ENCODE data around the gene TSPAN18.

The TSPAN18 gene

DNA sequence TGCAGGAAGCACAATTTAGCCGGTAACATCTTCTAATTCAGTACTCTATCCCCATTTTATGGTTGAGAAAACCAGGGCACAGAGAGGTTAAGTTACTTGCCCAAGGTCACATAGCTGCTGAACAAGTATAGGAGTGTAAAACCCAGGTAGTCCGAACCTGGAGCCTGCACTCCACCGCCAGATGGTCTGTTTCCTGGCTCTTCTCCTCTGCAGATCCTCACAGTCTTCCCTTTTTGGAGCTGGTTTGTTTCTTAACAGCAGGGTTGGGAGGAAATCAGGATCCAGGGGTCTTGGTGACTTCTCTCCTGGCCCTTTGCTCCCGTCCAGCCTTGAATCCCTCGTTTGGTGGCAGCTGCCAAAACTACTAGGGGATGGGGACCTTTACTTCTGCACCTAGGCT lies 12.0 kb downstream of the TSPAN18 start:
- DNase-seq = no peak

DNA sequence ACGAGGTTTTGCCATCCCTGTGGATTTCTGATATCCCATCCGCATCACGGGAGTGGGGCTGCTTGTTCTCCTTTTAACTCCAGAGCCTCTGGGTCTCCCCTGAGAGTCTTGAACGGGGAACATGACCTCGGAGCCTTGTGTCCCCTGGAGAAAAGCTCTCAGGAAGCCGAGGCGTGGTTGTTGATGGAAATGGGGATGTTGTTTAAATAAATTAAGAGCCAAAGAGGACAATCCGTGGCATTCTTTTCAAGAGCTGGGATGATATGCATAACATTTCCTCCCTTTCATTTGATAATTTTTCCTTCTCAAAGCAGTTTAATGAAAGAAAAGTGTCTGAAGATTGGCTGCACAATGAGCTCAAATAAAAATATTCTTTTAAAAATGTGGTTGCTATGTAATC lies 14.2 kb downstream of the TSPAN18 start:
- DNase-seq = no peak

DNA sequence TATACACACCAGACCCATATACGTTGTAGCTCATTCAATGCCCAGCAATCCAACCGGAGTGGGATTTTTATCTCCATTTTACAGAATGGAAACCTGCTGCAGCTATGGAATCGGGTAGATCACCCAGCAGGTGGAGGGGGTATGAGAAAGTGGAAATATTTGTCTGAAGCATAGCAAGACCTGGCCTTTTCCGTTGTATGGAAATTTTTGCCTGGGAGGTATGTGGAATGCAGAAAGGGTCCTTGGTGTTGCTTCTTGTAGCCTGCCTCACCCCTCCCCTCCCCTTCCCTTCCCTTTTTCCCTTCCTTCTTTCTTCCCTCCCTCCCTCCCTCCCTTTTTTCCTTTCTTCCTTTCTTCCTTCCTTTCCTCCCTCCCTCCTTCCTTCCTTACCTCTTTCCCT lies 15.2 kb downstream of the TSPAN18 start:
- no peak for DNase-seq

DNA sequence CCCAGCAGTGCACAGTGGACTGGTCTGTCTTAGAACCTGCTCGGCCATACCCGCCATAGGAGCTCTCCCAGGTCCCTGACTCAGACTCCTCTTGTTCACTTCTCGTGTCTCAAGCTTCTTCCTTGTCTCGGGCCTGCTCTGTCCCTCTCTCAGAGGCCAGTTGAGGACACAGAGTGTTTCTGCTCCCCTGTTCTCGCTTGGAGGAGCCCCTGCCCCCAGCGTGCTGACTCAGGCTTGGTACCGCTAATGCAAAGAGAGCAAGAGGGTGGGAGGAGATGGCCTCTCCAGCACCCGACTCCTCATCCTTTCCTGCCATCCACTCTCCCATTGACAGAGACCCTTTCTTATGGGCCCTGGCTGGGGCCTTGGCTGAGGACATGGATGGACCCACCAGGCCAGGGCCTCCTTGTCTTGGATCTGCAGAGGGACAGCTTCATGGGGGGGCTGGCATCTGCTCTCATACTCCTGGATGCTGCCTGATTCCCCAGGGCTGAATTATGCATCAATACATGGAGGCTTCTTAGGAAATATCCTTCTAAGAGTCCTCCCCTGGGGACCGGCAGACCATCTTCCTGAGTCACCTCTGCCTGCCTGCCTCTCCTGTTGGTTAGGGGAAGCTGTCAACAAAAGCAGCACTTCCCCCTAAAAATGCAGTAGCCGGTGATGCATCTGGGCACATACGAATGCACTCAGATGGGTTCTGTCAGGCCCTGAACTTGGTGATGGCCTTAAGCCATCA lies 15.9 kb downstream of the TSPAN18 start:
- no peak for DNase-seq

DNA sequence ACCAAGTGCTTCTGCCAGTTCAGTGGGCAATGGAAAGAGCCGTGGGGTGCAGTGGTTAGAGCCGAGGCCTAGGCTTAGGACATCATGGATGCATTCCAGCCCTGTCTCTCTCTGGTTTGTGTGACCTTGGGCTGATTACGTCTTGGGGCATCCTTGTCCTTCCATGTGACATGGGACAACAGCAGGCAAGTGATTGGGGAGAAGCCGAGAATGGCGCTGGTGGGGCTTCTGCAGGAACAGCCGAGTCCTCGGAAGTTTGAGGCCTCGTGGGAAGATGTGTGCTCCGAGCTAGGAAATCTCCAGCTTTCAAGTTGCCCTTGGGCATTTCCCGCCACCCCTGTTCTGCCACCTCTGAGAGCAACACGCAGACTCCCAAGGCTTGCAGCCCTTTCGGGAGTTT lies 16.6 kb downstream of the TSPAN18 start:
- no peak for DNase-seq

DNA sequence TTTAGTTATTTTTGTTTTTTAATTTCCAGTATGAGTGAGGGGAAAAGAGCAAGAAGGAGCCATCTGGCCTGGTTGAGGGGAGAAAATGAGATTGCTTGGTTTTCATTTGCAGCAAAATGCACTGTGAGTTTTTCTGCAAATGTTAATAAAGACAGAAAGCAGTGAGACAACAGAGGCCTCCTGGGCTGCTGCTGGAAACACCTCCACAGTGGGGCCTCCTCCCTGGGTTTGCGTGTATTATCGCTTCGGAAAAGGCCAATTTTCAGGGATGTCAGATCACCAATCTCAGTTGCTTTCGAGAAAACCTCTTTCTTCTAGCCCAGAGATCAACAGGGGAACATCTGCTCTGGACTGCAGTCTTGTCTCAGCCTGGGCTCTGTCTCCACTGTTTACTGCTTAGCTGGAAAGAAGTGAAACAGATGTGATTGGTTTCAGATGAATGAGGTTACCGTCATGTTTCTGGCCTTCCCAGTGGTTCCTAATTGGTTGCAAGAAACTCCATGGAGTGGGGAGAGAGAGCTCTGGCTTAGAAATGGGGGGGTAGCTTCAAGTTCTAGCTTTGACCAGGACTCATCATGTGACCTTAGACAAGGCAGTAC lies 17.3 kb downstream of the TSPAN18 start:
- DNase-seq = no peak

DNA sequence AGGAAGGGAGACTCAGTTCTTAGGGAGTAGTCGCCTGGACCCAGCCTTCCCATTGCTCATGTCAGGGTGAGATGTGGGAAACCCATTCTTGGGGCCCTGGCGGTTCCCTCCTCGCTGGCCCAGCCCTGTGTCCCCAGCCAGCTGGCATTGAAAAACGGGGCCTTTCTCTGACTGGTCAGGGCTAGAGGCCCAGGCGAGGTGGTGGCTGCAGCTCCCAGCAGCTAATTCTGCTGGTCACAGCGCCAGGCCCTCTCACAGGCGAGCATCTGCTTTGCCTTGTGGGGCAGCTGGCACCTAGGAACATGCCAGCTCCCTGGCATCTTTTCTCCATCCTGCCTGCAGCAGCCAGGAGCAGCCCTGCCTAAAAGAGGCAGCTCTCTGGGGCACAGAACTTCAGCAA lies 20.1 kb downstream of the TSPAN18 start:
- DNase-seq = no peak

DNA sequence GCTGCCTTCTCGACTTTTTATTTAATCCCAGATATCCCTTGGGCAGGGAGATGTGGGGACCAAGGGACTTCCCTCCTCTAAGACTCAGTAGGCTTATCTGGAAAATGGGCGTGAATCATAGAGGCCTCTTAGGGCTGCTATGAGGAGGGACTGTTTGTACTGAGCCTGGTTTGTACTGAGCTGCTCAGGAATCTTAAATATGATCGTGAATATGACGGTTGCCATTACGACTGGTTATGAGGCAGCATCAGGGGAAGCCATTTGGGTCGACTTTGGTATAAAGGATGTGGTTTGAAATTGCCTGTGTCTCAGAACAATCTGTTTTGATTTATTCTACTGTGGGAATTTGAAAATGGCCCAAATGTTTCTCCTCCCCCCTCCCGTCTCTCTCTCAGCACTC lies 20.6 kb downstream of the TSPAN18 start:
- DNase-seq = no peak

DNA sequence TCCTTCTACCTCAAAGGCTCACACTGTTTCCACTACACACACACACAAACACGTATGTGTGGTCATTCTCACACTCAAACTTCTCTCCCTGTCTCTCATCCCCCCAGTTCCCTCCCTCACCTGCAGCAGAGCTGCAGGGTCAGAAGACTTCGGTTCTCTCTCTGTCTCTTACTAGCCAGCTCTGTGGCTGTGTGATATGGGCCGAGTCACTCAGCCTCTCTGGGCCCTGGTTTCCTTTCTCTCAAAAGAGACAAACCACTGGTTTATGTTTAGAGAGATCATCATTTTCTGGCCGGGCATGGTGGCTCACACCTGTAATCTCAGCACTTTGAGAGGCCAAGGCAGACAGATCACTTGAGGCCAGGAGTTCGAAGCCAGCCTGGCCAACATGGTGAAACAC lies 21.1 kb downstream of the TSPAN18 start:
- DNase-seq = no peak

DNA sequence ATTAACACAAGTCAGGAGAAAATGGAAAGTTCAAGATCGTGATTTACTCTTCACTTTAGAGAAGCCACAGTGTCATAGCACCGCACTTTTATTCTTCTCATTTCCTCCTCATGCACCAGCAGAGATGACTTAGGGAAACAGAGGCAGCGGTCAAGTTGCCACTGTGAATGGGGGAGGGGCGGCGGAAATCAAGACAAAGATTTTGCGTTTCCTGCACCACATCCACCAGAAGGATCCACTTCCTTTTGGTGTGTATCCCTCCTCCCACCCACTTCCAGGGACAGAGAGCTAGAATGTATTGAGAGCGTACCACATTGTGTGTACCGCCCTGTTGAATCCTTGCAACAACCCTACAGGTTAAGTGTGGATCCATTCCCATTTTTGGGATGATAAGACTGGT lies 21.8 kb downstream of the TSPAN18 start:
- DNase-seq = no peak

DNA sequence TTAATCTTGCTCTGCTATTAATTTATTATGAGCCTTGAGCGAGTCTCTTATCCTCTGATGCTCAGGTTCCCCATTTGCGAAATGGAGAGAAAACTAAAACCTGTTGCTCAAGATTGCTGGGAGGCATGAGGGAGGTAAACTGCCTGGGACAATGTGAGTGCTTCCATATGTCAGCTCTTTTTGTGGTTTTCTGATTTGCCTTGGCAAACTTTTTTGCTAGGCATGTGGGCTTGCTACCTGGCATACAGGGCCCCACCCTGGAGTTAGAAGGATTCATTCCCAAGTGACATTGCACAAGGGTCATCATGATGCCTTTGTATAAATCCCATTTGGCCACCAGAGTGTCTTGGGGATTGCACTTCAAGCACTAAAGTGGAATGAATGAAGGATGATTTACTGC lies 22.4 kb downstream of the TSPAN18 start:
- DNase-seq = no peak

DNA sequence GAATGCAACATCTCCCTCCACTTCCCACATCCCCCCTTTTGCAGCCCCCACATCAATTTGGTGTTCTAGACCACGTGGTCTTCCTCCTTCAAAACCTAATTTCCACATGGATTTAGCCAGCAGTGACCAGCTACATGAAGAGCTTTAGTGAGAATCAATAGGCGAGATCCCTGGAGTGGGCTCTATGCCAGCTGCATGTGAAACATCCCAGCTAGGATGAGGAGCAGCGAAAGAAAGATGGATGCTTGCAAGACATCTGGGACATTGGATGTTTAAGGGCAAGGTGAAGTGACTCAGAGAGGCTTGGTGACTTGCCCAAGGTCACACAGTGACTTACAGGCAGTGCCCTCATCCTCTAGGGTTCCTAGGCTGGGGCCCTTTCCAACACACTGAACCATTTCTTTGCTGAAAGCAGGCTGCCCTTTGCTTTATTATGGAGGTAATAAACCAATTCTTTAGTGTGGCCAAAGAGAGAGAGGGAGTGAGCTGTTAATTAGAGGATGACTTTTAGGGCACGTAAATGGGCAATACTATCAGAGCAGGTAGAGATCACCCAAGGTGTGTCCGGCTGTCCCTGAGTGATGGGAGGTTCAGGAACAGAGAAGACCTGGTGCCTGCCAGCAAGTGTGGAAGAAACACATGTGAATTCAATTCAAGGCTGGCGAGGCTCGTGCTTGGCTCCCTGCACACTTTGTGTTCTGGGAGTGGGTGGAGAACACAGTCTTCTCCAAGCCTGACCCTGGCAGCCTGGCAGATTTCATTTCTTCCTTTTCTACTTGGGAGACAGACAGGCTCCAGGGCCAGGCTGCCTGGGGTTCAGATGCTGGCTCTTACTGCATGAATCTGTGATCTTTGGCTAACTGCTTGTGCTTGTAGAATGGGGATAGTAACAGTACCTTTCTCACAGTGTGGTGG lies 24.0 kb downstream of the TSPAN18 start:
- DNase-seq = no peak

DNA sequence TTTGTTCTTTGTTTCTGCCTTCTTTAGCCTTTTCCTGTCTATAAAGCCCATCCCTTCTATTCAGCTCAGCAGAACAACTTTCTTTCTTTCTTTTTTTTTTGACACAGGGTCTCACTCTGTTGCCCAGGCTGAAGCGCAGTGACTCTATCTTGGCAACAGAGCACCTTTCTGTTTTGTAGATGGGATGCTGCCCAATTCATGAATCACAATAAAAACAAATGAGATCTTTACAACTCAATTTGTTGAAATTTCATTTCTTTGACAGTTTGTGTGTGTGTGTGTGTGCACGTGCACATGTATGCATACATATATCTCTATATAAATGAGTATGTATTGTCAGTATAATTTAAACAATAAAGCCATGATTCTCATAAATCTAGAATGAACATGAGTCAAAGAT lies 25.5 kb downstream of the TSPAN18 start:
- no peak for DNase-seq

DNA sequence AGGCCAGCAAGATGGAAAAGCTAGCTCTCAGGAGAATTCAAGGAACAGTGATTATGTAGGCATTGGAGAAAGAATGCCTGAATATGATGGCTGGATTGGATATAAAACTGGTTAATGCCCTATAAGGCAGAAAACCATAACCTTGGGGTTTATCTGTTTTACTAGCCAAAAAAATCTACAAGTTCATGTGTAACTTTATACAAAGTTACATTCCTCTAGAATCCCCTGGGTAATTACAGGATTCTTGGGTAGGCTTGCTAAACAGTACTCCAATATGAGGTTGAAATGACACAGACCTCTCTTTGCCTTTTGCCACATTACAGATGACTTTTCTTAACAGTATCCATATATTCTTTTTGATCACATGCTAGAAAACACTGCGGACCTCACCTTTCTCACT lies 26.0 kb downstream of the TSPAN18 start:
- no peak for DNase-seq

DNA sequence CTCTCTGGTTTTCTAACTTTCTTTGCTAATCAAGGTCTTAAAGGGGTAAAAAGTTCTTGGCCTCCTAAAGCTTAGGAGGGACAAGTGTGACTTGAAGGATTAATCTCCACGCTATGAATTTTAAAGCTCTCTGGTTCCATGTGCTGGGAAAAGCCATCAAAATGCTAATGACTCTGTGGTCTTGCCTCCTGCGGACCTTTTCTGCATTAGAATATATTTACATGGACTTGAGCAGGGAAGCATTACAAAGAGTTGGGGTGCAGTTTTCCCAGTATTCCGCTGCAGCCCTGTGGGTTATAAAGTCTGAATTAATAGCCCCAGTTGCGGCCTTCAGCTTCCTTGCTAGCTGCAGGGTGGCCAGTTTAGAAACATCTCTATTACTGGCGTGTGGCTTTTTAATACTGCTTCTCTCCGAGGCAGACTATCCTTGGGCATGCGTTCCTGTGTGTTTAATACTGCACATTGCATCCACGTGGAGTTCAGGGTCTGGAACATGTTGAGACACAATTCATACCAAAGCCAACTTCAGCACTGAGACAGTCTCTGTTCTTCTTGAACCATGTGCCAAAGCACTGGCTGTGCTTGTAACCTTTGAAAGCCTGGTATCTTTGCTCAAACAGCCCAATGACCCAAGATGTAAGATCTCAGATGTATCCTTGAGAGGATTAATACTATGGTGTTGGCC lies 27.3 kb downstream of the TSPAN18 start:
- no peak for DNase-seq

DNA sequence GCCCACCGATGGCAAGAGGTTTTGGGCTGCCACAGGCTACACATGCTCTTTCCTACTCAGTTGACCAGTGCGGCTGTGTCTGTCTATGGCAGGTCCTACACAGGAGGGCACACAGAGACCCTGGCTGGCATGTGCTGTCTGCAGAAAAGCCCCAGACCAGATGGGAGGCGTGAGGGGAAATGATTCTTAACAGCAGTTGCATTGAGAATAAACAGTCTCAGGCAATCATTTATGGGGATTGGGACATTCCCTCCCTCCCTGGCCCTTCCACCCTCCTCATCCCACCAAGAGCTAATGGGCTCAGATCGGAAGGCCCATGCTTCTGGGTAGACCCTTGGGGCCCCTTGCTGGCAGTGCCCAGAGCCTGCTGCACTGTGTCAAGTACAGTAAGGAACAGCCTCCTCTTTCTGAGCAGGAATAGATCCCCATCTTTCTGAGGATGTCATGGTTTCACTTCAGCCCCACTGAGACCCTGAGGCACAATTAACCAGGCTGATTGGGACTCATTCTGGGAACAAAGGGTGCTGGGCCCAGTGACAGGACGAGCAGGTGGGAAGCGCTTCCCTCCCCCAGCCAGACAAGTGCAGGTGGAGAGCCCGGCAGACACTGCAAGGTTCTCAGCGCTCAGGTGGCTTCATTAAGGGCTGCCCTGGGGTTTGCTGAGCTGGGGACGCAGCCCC lies 28.3 kb downstream of the TSPAN18 start:
- DNase-seq = no peak

DNA sequence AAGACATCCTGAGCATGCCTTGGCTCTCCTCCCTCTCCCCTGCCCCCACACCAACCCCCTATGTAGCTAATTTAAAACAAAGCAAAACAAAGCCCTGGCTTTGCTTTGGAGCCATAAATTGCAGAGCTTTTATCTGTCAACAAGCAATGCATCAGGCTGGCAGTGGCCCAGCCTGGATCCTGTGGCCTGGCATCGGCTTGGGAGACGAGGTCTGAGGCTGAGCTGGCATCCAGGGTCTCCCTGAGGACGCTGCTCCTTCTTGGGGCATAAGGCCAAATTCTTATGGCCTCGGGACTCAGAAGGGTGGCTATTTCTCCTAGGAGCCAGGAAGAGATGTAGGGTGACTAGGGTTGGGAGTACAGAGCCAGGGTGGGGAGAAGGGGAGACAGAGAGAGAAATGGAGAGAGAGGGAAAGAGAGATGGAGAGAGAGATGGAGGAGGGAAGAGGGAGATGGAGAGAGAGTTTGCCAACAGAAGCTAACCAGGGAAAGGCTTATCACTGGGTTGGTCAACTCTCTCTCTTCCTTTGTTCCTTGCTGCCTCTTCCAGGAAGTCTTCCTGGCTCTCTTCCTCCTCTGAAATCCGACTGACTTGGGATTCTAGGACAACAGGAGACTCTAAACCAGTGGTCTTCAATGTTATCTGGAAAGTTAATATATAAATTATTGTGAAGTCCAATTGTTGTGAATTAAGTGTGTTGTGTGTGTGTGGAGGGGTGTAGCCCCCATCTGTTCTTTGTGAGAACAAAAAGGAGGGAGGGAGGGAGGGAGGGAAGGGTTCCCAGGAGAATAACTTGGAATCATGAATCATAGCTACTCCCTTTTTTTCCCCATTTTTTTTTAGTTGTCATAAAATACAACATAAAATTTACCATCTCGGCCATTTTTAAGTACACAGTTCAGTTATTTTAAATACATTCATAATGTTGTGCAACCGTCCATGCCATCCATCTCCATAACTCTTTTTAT lies 29.1 kb downstream of the TSPAN18 start:
- DNase-seq = no peak

DNA sequence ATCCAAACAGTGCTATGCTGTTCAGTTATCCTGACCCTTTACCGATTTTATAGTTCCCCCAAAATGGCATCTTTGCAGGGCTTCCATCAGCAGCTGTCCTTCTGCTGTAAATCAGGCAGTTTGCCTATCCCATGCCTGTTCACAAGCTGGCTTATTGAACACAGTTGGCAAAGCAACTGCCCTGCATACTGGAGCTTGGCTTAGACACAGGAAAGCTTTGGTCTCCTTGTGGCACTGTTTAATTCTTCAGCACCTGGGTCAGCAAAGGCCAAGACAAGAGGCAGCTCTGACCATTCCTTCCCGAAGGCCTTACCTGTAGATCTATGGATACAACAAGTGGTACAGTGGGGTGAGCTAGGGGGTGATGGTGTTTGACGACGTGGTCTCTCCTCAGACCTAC lies 32.2 kb downstream of the TSPAN18 start:
- DNase-seq = no peak

DNA sequence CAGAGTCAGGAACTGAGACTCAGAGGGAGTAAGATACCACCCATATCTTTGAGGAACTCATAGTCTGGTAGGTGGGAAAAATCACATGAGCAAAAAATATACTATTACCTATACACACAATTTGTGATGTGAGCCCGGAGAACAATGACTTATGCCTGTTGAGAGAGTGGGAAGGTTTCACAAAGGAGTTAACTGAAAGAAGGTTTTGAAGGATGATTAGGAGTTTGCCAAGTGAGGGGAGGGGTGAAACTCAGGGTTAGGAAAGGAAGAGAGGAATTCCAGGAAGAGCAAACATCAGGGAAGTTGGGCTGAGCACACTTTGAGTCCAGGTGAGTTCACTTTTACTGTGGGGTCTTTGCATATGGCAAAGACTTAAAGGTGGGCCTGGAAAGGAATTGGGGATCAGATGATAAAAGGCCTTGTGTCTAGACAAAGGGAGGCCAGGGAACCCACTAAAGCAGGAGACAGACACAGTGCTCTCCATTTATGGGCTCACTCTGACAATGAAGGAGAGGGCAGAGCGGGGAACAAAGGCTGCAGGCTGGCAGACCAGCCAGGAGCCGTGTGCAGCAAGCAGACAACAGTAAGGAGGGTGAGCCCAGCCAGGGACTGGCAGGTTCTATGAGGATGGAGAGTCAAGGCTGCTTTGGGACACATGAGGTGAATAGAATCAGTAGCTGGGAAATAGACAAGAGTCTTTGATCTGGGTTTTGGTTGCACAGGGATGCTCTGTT lies 33.1 kb downstream of the TSPAN18 start:
- DNase-seq = no peak

DNA sequence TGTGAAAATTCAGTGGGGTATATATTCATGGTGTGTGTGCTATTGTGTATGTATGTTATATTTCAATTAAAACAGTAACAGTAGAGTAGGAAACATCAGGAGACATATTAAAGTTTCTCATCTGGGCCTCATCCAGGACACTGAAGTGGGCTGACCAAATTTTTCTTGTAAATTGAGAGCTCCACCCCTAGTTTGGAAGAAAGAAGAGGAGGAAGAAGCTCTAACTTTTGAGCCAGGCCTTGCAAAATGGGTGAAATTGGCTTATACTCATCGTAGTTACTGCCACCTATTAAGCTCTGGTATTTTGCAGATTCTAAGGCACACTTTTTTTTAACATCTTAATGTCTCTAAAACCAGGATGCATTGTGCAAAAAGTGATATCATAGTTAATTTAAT lies 33.7 kb downstream of the TSPAN18 start:
- DNase-seq = no peak

All from amniotic stem cell (primary cell).